H1 (cell line): ENCODE results near the gene BORCS6. TPM values are rescaled to one million over a fixed set of nuclear protein-coding genes. Genes with fewer than 3 reads are reported as not detected.

ENCODE experiments used
- CEBPB ChIP-seq: IDR thresholded peaks from 2 replicates; pipeline ENCODE4 v1.6.1; 2012; ENCODE audit warnings: low read depth, low read length
- CREB1 ChIP-seq: IDR thresholded peaks from 2 replicates; pipeline ENCODE4 v1.6.1; 2012; ENCODE audit warnings: inconsistent platforms
- CTCF ChIP-seq, 3 experiments: IDR thresholded peaks; 1 replicate in 2 of 3; 2 replicates in 1 of 3; pipeline versions ENCODE4 v1.5.1 to v1.6.1; 2011; ENCODE audit warnings: low read length in 3 of 3, mild to moderate bottlenecking in 3 of 3, inconsistent platforms in 2 of 3, low read depth in 1 of 3, moderate library complexity in 1 of 3; ENCODE audit not compliant: insufficient read depth in 1 of 3; ENCODE audit errors: control extremely low read depth in 1 of 3
- EGR1 ChIP-seq: IDR thresholded peaks from 2 replicates; pipeline ENCODE4 v1.6.1; 2011; ENCODE audit warnings: low read depth, low read length, borderline replicate concordance
- FOSL1 ChIP-seq: IDR thresholded peaks from 2 replicates; pipeline ENCODE4 v1.6.1; 2011; ENCODE audit warnings: mild to moderate bottlenecking, low read depth, low read length, moderate library complexity; ENCODE audit not compliant: insufficient read depth
- HDAC6 ChIP-seq: IDR thresholded peaks from one replicate; pipeline ENCODE4 v1.7.1; 2012; ENCODE audit warnings: low read depth, mild to moderate bottlenecking, inconsistent platforms, low read length, moderate library complexity
- KDM4A ChIP-seq: IDR thresholded peaks from one replicate; pipeline ENCODE4 v1.7.1; 2012; ENCODE audit warnings: low read depth, mild to moderate bottlenecking, moderate library complexity, low read length, inconsistent platforms; ENCODE audit not compliant: severe bottlenecking
- MAFK ChIP-seq: IDR thresholded peaks from 2 replicates; pipeline ENCODE4 v1.6.1; 2012; ENCODE audit warnings: low read depth, mild to moderate bottlenecking, improper control_type of control experiment, low read length
- MAX ChIP-seq: IDR thresholded peaks from 2 replicates; pipeline ENCODE4 v1.6.1; 2012; ENCODE audit warnings: inconsistent platforms
- NRF1 ChIP-seq: IDR thresholded peaks from 2 replicates; pipeline ENCODE4 v1.6.1; 2011; ENCODE audit warnings: mild to moderate bottlenecking, low read depth, low read length, improper control_type of control experiment
- POLR2A ChIP-seq, 2 experiments: IDR thresholded peaks; 1 replicate in 1 of 2; 2 replicates in 1 of 2; pipeline ENCODE4 v1.6.1; 2011; ENCODE audit warnings: low read depth in 2 of 2, low read length in 2 of 2, mild to moderate bottlenecking in 2 of 2; ENCODE audit errors: control extremely low read depth in 1 of 2
- POLR2AphosphoS5 ChIP-seq: IDR thresholded peaks from 2 replicates; pipeline ENCODE4 v1.6.1; 2011; ENCODE audit warnings: low read depth, low read length
- RXRA ChIP-seq: IDR thresholded peaks from 2 replicates; pipeline ENCODE4 v1.6.1; 2011; ENCODE audit warnings: low read depth, mild to moderate bottlenecking, low read length, moderate library complexity; ENCODE audit not compliant: insufficient read depth
- SAP30 ChIP-seq: fragments of 300-600 bp; sonication (generic); IDR thresholded peaks from 2 replicates; pipeline ENCODE4 v1.7.1; 2012; ENCODE audit warnings: low read length, moderate library complexity, mild to moderate bottlenecking, inconsistent platforms; ENCODE audit not compliant: insufficient read depth, insufficient replicate concordance
- SIN3A ChIP-seq, 2 experiments: IDR thresholded peaks in 1 of 2; conservative IDR thresholded peaks in 1 of 2; 2 replicates each; pipeline ENCODE4 v1.6.1; 2011 to 2012; ENCODE audit warnings: low read length in 2 of 2, improper control_type of control experiment in 1 of 2, low read depth in 1 of 2, mild to moderate bottlenecking in 1 of 2
- SP1 ChIP-seq: IDR thresholded peaks from 2 replicates; pipeline ENCODE4 v1.6.1; 2011; ENCODE audit warnings: low read depth, low read length
- SP2 ChIP-seq: IDR thresholded peaks from 2 replicates; pipeline ENCODE4 v1.6.1; 2012; ENCODE audit warnings: mild to moderate bottlenecking, low read length, inconsistent platforms
- SP4 ChIP-seq: IDR thresholded peaks from 2 replicates; pipeline ENCODE4 v1.6.1; 2012; ENCODE audit warnings: low read length, inconsistent platforms
- SRF ChIP-seq: IDR thresholded peaks from 2 replicates; pipeline ENCODE4 v1.6.1; 2011; ENCODE audit warnings: mild to moderate bottlenecking, low read depth, low read length, moderate library complexity
- SUZ12 ChIP-seq: fragments of 200-600 bp; sonication (generic); IDR thresholded peaks from 2 replicates; pipeline ENCODE4 v1.6.1; 2012; ENCODE audit warnings: mild to moderate bottlenecking, inconsistent platforms, low read length, moderate library complexity, mixed read lengths
- TAF1 ChIP-seq: IDR thresholded peaks from 2 replicates; pipeline ENCODE4 v1.6.1; 2011; ENCODE audit warnings: mild to moderate bottlenecking, low read depth, low read length
- USF2 ChIP-seq: IDR thresholded peaks from 2 replicates; pipeline ENCODE4 v1.6.1; 2011; ENCODE audit warnings: low read length, improper control_type of control experiment
- polyA plus RNA-seq, 7 experiments: library from polyadenylated mRNA; depleted of rRNA in 3 of 7; stranded (reverse) in 5 of 7; unstranded in 2 of 7; fragments of >200 nt in 5 of 7; fragments of 200-250 nt in 2 of 7; gene quantifications; 1 replicate in 5 of 7; 2 replicates in 1 of 7; 4 replicates in 1 of 7; pipeline versions ENCODE4 v1.2.1 to v1.2.3, GENCODE V29; 2011 to 2013; ENCODE audit warnings: missing spikeins in 2 of 7, mixed read lengths in 2 of 7
- total RNA-seq: library from RNA; stranded (reverse); fragmentation: NEBNext Ultra II Directional; extraction: Animal tissue kit (Norgen Biotek cat#: 25700); gene quantifications from 2 replicates; pipeline ENCODE4 v1.2.1, GENCODE V29; 2021

The BORCS6 gene
- total and polyA plus RNA-seq, 2 of the 8 experiments (the other 6 are each of a cell fraction or from before 2014, with no cell fraction given), result 3.3 to 3.6 TPM

- TF ChIP-seq CTCF (IDR thresholded peaks at IDR 0.05; ENCODE audit: control extremely low read depth in 1 of 3, insufficient read depth in 1 of 3, low read depth in 1 of 3, low read length in 3 of 3) (no peak), MAFK (no peak), USF2 (no peak), POLR2AphosphoS5 (0 out of 2 replicates have a peak, but pooled peaks have one; percentile 29), CREB1 (peak; percentile 69; the same call in 1 of the 2 replicates), NRF1 (peak; percentile 52; the same call in 1 of the 2 replicates), SP2 (no peak), FOSL1 (no peak), SP4 (no peak), SIN3A (conservative IDR thresholded peaks at IDR 0.05 in 1 of 2, IDR thresholded peaks at IDR 0.05 in 1 of 2; ENCODE audit: low read depth in 1 of 2, low read length in 2 of 2) (peak; percentile 68 to 90; a peak in 3 of 4 replicates), HDAC6 (no peak), MAX (peak; percentile 85), CEBPB (no peak), POLR2A (IDR thresholded peaks at IDR 0.05; ENCODE audit: control extremely low read depth in 1 of 2, low read depth in 2 of 2, low read length in 2 of 2) (no peak), KDM4A (peak; percentile 29), SP1 (no peak), SUZ12 (no peak), RXRA (no peak), SRF (no peak), TAF1 (no peak), EGR1 (no peak), SAP30 (peak; percentile 33)
Measured at GRCh38 chr17:8151120-8151640, 38.8 kb downstream of the BORCS6 start (continued).
